RPMI7951 (cell line): ENCODE measurements around the gene AP1M1. TPM values are rescaled to one million over a fixed set of nuclear protein-coding genes. Genes with fewer than 3 reads are reported as not detected.

ENCODE experiments used
- DNase-seq: peaks from one replicate; pipeline ENCODE4 v3.0.0-alpha.2; 2012; ENCODE audit warnings: low read depth
- total RNA-seq: library from RNA; depleted of rRNA; stranded (reverse); fragments of >200 nt; shearing (Covaris generic); gene quantifications from 2 replicates; pipeline ENCODE4 v1.2.3, GENCODE V29; 2014

Gene AP1M1
- total RNA-seq, 1 experiment from 2014 or later: 134 TPM

- DNase-seq: no peak
Observed at GRCh38 chr19:16207490-16208025, 9.8 kb downstream of the AP1M1 start.

- no peak for DNase-seq
Observed at GRCh38 chr19:16208064-16208759, 10.5 kb downstream of the AP1M1 start.

GRCh38 chr19:16208847-16209665, 11.3 kb downstream of the AP1M1 start:
- DNase-seq: no peak

- no peak for DNase-seq
Observed at GRCh38 chr19:16210168-16210567, 12.5 kb downstream of the AP1M1 start.

GRCh38 chr19:16213076-16213475, 15.4 kb downstream of the AP1M1 start:
- DNase-seq: no peak

- DNase-seq: no peak
Observed at GRCh38 chr19:16216744-16217670, 19.3 kb downstream of the AP1M1 start.

- DNase-seq: no peak
Observed at GRCh38 chr19:16217716-16218451, 20.2 kb downstream of the AP1M1 start.

GRCh38 chr19:16218851-16219250, 21.1 kb downstream of the AP1M1 start:
- no peak for DNase-seq

- DNase-seq: no peak
Observed at GRCh38 chr19:16222806-16223205, 25.1 kb downstream of the AP1M1 start.

GRCh38 chr19:16223746-16224145, 26.0 kb downstream of the AP1M1 start:
- no peak for DNase-seq

- DNase-seq: no peak
Observed at GRCh38 chr19:16224293-16225045, 26.8 kb downstream of the AP1M1 start.

GRCh38 chr19:16225279-16226183, 27.8 kb downstream of the AP1M1 start:
- DNase-seq: no peak

GRCh38 chr19:16226184-16226591, 28.5 kb downstream of the AP1M1 start:
- DNase-seq: no peak

GRCh38 chr19:16226878-16227836, 29.4 kb downstream of the AP1M1 start:
- DNase-seq: no peak

- DNase-seq: no peak
Observed at GRCh38 chr19:16227837-16228636, 30.3 kb downstream of the AP1M1 start.

GRCh38 chr19:16228637-16229321, 31.1 kb downstream of the AP1M1 start:
- no peak for DNase-seq

- no peak for DNase-seq
Observed at GRCh38 chr19:16229322-16229641, 31.6 kb downstream of the AP1M1 start.
